ENCODE measurements around the gene CHST8.

GRCh38 chr19:33621065-33621785 lies 528 bp upstream of the CHST8 start:
- TF ChIP-seq CTCF (IDR thresholded peaks at IDR 0.05) (no peak), JUN (CRISPR knock-in tag; IDR thresholded peaks at IDR 0.05) (no peak), AFF4 (CRISPR knock-in tag; IDR thresholded peaks at IDR 0.05; ENCODE audit: borderline replicate concordance) (no peak), MYBL2 (CRISPR knock-in tag; IDR thresholded peaks at IDR 0.05) (no peak)

Data from WTC11 (cell line).